Endothelial cell of umbilical vein (primary cell): ENCODE results near the gene POU2F3. TPM values are rescaled to one million over a fixed set of nuclear protein-coding genes. Genes with fewer than 3 reads are reported as not detected.

Source experiments
- BruUV-seq: library from RNA; stranded (reverse); fragments of 400-500 nt; replicated peaks from 2 replicates; lab custom pipeline; 2021; lab: Mats Ljungman, UMichigan
- CTCF ChIA-PET: fragments of 300-600, 350-600 bp; sonication (Branson Sonifier 250); formaldehyde crosslinking; loops from one replicate; lab custom pipeline; 2021; ENCODE audit warnings: antibody characterized with exemption, inconsistent platforms; lab: Charles Lee
- POLR2A ChIA-PET: fragments of 300-600, 350-600 bp; sonication (Branson Sonifier 250); formaldehyde crosslinking; loops from one replicate; lab custom pipeline; 2021; ENCODE audit warnings: antibody characterized with exemption, inconsistent platforms; lab: Charles Lee
- DNase-seq: peaks from one replicate; pipeline ENCODE4 v3.0.0-alpha.2; 2011; ENCODE audit warnings: low read depth, low spot score
- FAIRE-seq: peaks from 2 replicates; lab custom pipeline; 2011; peaks lifted over from hg19 to GRCh38; lab: Jason Lieb, UNC
- H2AFZ ChIP-seq: 2 replicates; pipeline ENCODE4 v1.6.0; 2012; ENCODE audit warnings: low read depth, low read length, control low read depth, inconsistent platforms
- H3K27ac ChIP-seq: 2 replicates; pipeline ENCODE4 v1.5.1; 2011; ENCODE audit warnings: low read depth, mild to moderate bottlenecking, control low read depth, low read length, moderate library complexity; ENCODE audit not compliant: insufficient read depth
- H3K27me3 ChIP-seq, 2 experiments: 2 replicates each; pipeline versions ENCODE4 v1.6.0 to v1.6.1; 2011; ENCODE audit warnings: low read length in 2 of 2, mixed read lengths in 1 of 2; ENCODE audit not compliant: control insufficient read depth in 2 of 2, insufficient read depth in 2 of 2
- H3K36me3 ChIP-seq, 2 experiments: 2 replicates in 1 of 2; 3 replicates in 1 of 2; pipeline ENCODE4 v1.5.1; 2011; ENCODE audit warnings: low read length in 2 of 2, mild to moderate bottlenecking in 1 of 2, moderate library complexity in 1 of 2; ENCODE audit not compliant: control insufficient read depth in 2 of 2, insufficient read depth in 2 of 2; ENCODE audit errors: extremely low read depth in 1 of 2
- H3K4me1 ChIP-seq: 3 replicates; pipeline ENCODE4 v1.5.1; 2011; ENCODE audit warnings: mild to moderate bottlenecking, low read length; ENCODE audit not compliant: control insufficient read depth, insufficient read depth; ENCODE audit errors: extremely low read depth
- H3K4me2 ChIP-seq: 2 replicates; pipeline ENCODE4 v1.6.1; 2011; ENCODE audit warnings: low read length, control low read depth, mixed read lengths; ENCODE audit not compliant: insufficient read depth
- H3K4me3 ChIP-seq, 3 experiments: fragments of 200-600 bp in 1 of 3; sonication (generic), shearing (Covaris generic) in 1 of 3; replicated peaks in 1 of 3; 2 replicates each; pipeline ENCODE4 v1.5.1; 2011 to 2016; ENCODE audit warnings: control low read depth in 3 of 3, low read length in 3 of 3, mild to moderate bottlenecking in 2 of 3, inconsistent platforms in 1 of 3, low read depth in 1 of 3, moderate library complexity in 1 of 3; ENCODE audit not compliant: insufficient read depth in 1 of 3
- H3K79me2 ChIP-seq: 2 replicates; pipeline ENCODE4 v1.6.0; 2012; ENCODE audit warnings: low read length, inconsistent platforms; ENCODE audit not compliant: control insufficient read depth, insufficient read depth
- H3K9ac ChIP-seq: replicated peaks from 2 replicates; pipeline ENCODE3; 2011; ENCODE audit warnings: low read length, control low read depth; ENCODE audit not compliant: insufficient read depth; ENCODE audit errors: extremely low read depth
- H3K9me1 ChIP-seq: replicated peaks from 3 replicates; pipeline ENCODE4 v1.6.0; 2011; ENCODE audit warnings: mild to moderate bottlenecking, low read length; ENCODE audit not compliant: control insufficient read depth, insufficient read depth; ENCODE audit errors: extremely low read depth
- H3K9me3 ChIP-seq: replicated peaks from 2 replicates; pipeline ENCODE4 v1.5.1; 2012; ENCODE audit warnings: low read length, inconsistent platforms; ENCODE audit not compliant: control insufficient read depth, insufficient read depth
- H4K20me1 ChIP-seq: replicated peaks from 2 replicates; pipeline ENCODE3; 2011; ENCODE audit warnings: mild to moderate bottlenecking, low read length; ENCODE audit not compliant: control insufficient read depth, insufficient read depth; ENCODE audit errors: extremely low read depth
- EZH2 ChIP-seq: IDR thresholded peaks from 2 replicates; pipeline ENCODE4 v1.6.1; 2012; ENCODE audit warnings: borderline replicate concordance, low read depth, mild to moderate bottlenecking, moderate library complexity, low read length, inconsistent platforms; ENCODE audit not compliant: severe bottlenecking
- FOS ChIP-seq: IDR thresholded peaks from 2 replicates; pipeline ENCODE4 v1.6.1; 2011; ENCODE audit warnings: mild to moderate bottlenecking, low read length, moderate library complexity, borderline replicate concordance; ENCODE audit not compliant: insufficient read depth
- GATA2 ChIP-seq: IDR thresholded peaks from 2 replicates; pipeline ENCODE4 v1.7.0; 2011; ENCODE audit warnings: low read depth, mild to moderate bottlenecking, moderate library complexity, mixed read lengths, low read length; ENCODE audit not compliant: insufficient read length, insufficient read depth
- POLR2A ChIP-seq: IDR thresholded peaks from 2 replicates; pipeline ENCODE4 v1.6.1; 2012; ENCODE audit warnings: low read depth, mild to moderate bottlenecking, control low read depth, low read length
- dilution Hi-C: fragments of 300-500 bp; cut with MboI; formaldehyde crosslinking; loops from one replicate; pipeline ENCODE4 v1.15.0; 2019; ENCODE audit warnings: low sequenced_read_pairs; ENCODE audit not compliant: extremely low pct_ligation_motif_present
- intact Hi-C: fragments of 100-400 bp; cut with micrococcal nuclease; formaldehyde crosslinking; loops from one replicate; pipeline ENCODE4 v1.10.0; 2022
- polyA plus RNA-seq, 4 experiments: library from polyadenylated mRNA; depleted of rRNA in 3 of 4; stranded (reverse) in 3 of 4; unstranded in 1 of 4; fragments of >200 nt; gene quantifications; 2 replicates each; pipeline versions ENCODE4 v1.2.1 to v1.2.3, GENCODE V29; 2011 to 2012; ENCODE audit warnings: missing spikeins in 1 of 4
- total RNA-seq: library from RNA; stranded (reverse); gene quantifications from 2 replicates; pipeline ENCODE4 v1.2.3, GENCODE V29; 2021
- TF ChIP-seq, protein P1 (sequence below), 2 donors: IDR thresholded peaks; 1 replicate in 1 of 2; 2 replicates in 1 of 2; pipeline ENCODE4 v1.5.1; 2011; ENCODE audit warnings: low read length in 2 of 2, mild to moderate bottlenecking in 2 of 2, moderate library complexity in 2 of 2, control low read depth in 1 of 2, inconsistent platforms in 1 of 2, low read depth in 1 of 2; ENCODE audit not compliant: insufficient read depth in 1 of 2; ENCODE audit errors: extremely low read depth in 1 of 2
- TF ChIP-seq, protein P2 (sequence below): IDR thresholded peaks from 2 replicates; pipeline ENCODE4 v1.6.1; 2011; ENCODE audit not compliant: insufficient read depth, insufficient read length

Gene POU2F3
- total and polyA plus RNA-seq, 2 donors (not counting 3 experiments of a cell fraction or from before 2014, with no cell fraction given), result 0.06 TPM; not detected in 1

DNA sequence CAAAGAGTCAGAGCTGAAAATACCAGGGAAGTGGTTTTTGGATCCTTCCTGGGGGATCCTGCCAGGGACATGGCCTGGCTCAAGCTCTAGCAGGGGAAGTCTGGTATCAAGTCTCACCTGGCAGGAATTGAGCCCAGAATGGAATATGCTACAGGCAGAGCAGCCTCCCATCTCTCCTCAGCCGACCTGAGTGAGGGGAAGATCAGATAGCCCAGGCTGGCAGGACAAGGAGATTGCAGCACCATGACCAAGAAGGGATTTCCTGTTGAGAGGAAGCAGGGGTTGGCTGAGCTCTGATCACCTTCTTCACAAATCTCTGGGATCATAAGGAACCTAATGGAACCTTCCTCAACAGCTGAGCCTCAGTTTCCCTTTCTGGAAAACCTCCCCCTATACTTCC is 16.1 kb upstream of the POU2F3 start:
- no peak overlapping the region for H3K27ac ChIP-seq
- BruUV-seq, result no TSS peak
- dilution Hi-C loops (no loop called here), intact Hi-C loops (no loop called here)
- FAIRE-seq, result no peak
- no peaks in the 10 kb centered on the region for H3K79me2 ChIP-seq
- no peak for TF ChIP-seq EZH2
- TF ChIP-seq POLR2A, result no peak
- TF ChIP-seq, protein P1, sequence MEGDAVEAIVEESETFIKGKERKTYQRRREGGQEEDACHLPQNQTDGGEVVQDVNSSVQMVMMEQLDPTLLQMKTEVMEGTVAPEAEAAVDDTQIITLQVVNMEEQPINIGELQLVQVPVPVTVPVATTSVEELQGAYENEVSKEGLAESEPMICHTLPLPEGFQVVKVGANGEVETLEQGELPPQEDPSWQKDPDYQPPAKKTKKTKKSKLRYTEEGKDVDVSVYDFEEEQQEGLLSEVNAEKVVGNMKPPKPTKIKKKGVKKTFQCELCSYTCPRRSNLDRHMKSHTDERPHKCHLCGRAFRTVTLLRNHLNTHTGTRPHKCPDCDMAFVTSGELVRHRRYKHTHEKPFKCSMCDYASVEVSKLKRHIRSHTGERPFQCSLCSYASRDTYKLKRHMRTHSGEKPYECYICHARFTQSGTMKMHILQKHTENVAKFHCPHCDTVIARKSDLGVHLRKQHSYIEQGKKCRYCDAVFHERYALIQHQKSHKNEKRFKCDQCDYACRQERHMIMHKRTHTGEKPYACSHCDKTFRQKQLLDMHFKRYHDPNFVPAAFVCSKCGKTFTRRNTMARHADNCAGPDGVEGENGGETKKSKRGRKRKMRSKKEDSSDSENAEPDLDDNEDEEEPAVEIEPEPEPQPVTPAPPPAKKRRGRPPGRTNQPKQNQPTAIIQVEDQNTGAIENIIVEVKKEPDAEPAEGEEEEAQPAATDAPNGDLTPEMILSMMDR (IDR thresholded peaks at IDR 0.05; ENCODE audit: extremely low read depth in 1 of 2, insufficient read depth in 1 of 2, low read depth in 1 of 2, low read length in 2 of 2), result no peak
- TF ChIP-seq GATA2, result no peak
- TF ChIP-seq, protein P2, sequence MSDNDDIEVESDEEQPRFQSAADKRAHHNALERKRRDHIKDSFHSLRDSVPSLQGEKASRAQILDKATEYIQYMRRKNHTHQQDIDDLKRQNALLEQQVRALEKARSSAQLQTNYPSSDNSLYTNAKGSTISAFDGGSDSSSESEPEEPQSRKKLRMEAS, result no peak
- TF ChIP-seq FOS, result no peak
- H4K20me1 ChIP-seq, result no peaks in the 10 kb centered on the region
- no peaks in the 10 kb centered on the region for H3K9me3 ChIP-seq
- H3K4me2 ChIP-seq, result no peak overlapping the region
- no peak overlapping the region for H3K9ac ChIP-seq
- no peak overlapping the region for H3K4me3 ChIP-seq
- POLR2A ChIA-PET, result interaction anchor here (1.4 kb wide), 1 partner anchor 8 kb away, joined by 4 read pairs; no protein-coding TSS in a partner anchor
- peaks cover 11% of the 10 kb centered on the region for H3K4me1 ChIP-seq
- H3K9me1 ChIP-seq, result no peaks in the 10 kb centered on the region
- H3K27me3 ChIP-seq, result no peaks in the 10 kb centered on the region
- H2AFZ ChIP-seq, result no peak overlapping the region
- no peak for DNase-seq
- H3K36me3 ChIP-seq, result no peaks in the 10 kb centered on the region
- CTCF ChIA-PET, result interaction anchor here (1.2 to 16.4 kb wide), 8 partner anchors 8 to 80 kb away, joined by 3 to 217 read pairs (median 8); no protein-coding TSS in a partner anchor
